H1 (cell line): ENCODE measurements around the gene ZFAND3. TPM values are rescaled to one million over a fixed set of nuclear protein-coding genes. Genes with fewer than 3 reads are reported as not detected.

Source experiments
- CTCF ChIA-PET: fragments of 300-600 bp; sonication (Branson Sonifier 250); formaldehyde crosslinking; loops from one replicate; lab custom pipeline; 2021; ENCODE audit not compliant: partially characterized antibody; lab: Charles Lee
- POLR2A ChIA-PET: fragments of 300-600 bp; sonication (Branson Sonifier 250); formaldehyde crosslinking; loops from one replicate; lab custom pipeline; 2021; ENCODE audit warnings: inconsistent platforms; ENCODE audit not compliant: partially characterized antibody; lab: Charles Lee
- DNase-seq, 2 experiments: peaks; one replicate each; pipeline versions ENCODE4 v3.0.0 to v3.0.0-alpha.2; 2010 to 2022; ENCODE audit warnings: low spot score in 2 of 2, low read depth in 1 of 2, mixed read lengths in 1 of 2
- FAIRE-seq: peaks from 2 replicates; lab custom pipeline; 2011; peaks lifted over from hg19 to GRCh38; lab: Jason Lieb, UNC
- H2AFZ ChIP-seq: 2 replicates; pipeline ENCODE4 v1.8.1; 2012; ENCODE audit warnings: low read length, inconsistent platforms
- H2AK5ac ChIP-seq: 2 replicates; pipeline ENCODE4 v1.6.1; 2013; ENCODE audit warnings: low read depth, low read length
- H2BK120ac ChIP-seq: replicated peaks from 2 replicates; pipeline ENCODE3; 2013; ENCODE audit warnings: low read depth, low read length, inconsistent platforms
- H2BK12ac ChIP-seq: 2 replicates; pipeline ENCODE4 v1.6.1; 2013; ENCODE audit warnings: low read depth, low read length
- H2BK15ac ChIP-seq: 2 replicates; pipeline ENCODE4 v1.6.1; 2013; ENCODE audit warnings: low read length
- H2BK20ac ChIP-seq: 2 replicates; pipeline ENCODE4 v1.6.1; 2013; ENCODE audit warnings: low read length
- H2BK5ac ChIP-seq: 2 replicates; pipeline ENCODE4 v1.6.1; 2013; ENCODE audit warnings: low read depth, low read length
- H3K14ac ChIP-seq: 2 replicates; pipeline ENCODE4 v1.6.1; 2013; ENCODE audit warnings: inconsistent platforms; ENCODE audit not compliant: insufficient read length
- H3K18ac ChIP-seq: 2 replicates; pipeline ENCODE4 v1.6.1; 2013; ENCODE audit warnings: low read length; ENCODE audit errors: extremely low read depth
- H3K23ac ChIP-seq: 2 replicates; pipeline ENCODE4 v1.6.1; 2013; ENCODE audit warnings: inconsistent platforms; ENCODE audit not compliant: insufficient read length
- H3K23me2 ChIP-seq: 2 replicates; pipeline ENCODE4 v1.6.1; 2013; ENCODE audit warnings: low read depth, low read length
- H3K27ac ChIP-seq: 2 replicates; pipeline ENCODE4 v1.6.1; 2011; ENCODE audit warnings: low read depth, low read length, inconsistent platforms
- H3K27me3 ChIP-seq, 4 experiments: replicated peaks in 1 of 4; 1 replicate in 1 of 4; 2 replicates in 3 of 4; pipeline versions ENCODE4 v1.6.1 to v1.8.1; 2011 to 2013; ENCODE audit warnings: low read length in 3 of 4, mild to moderate bottlenecking in 3 of 4, inconsistent platforms in 2 of 4, mixed read lengths in 2 of 4, moderate library complexity in 1 of 4; ENCODE audit not compliant: control insufficient read depth in 3 of 4, insufficient read depth in 3 of 4; ENCODE audit errors: extremely low read depth in 1 of 4
- H3K36me3 ChIP-seq, 4 experiments: 2 replicates each; pipeline versions ENCODE4 v1.6.1 to v1.8.1; 2011 to 2013; ENCODE audit warnings: mild to moderate bottlenecking in 4 of 4, low read length in 3 of 4, moderate library complexity in 2 of 4, control low read depth in 1 of 4, inconsistent platforms in 1 of 4; ENCODE audit not compliant: insufficient read depth in 4 of 4, control insufficient read depth in 2 of 4
- H3K4ac ChIP-seq: replicated peaks from 2 replicates; pipeline ENCODE3; 2013; ENCODE audit warnings: low read length, low read depth, mixed read lengths, inconsistent platforms; ENCODE audit not compliant: insufficient read length
- H3K4me1 ChIP-seq, 4 experiments: replicated peaks in 1 of 4; 1 replicate in 1 of 4; 2 replicates in 3 of 4; pipeline versions ENCODE4 v1.6.1 to v1.8.1; 2011 to 2013; ENCODE audit warnings: low read length in 3 of 4, inconsistent platforms in 2 of 4, mixed read lengths in 1 of 4; ENCODE audit not compliant: insufficient read depth in 4 of 4, control insufficient read depth in 3 of 4
- H3K4me2 ChIP-seq, 2 experiments: 2 replicates each; pipeline versions ENCODE4 v1.6.1 to v1.8.1; 2011 to 2013; ENCODE audit warnings: low read depth in 2 of 2, low read length in 2 of 2, control low read depth in 1 of 2, inconsistent platforms in 1 of 2, mild to moderate bottlenecking in 1 of 2; ENCODE audit not compliant: insufficient read depth in 1 of 2
- H3K4me3 ChIP-seq, 4 experiments: fragments of 200-600, 300-600 bp in 1 of 4; sonication (generic), shearing (Covaris generic), sonication (Bioruptor Twin) in 1 of 4; 2 replicates each; pipeline versions ENCODE4 v1.5.1 to v1.8.1; 2011 to 2016; ENCODE audit warnings: low read length in 4 of 4, low read depth in 3 of 4, control low read depth in 2 of 4, inconsistent platforms in 2 of 4, mild to moderate bottlenecking in 2 of 4, mixed read lengths in 1 of 4, moderate library complexity in 1 of 4; ENCODE audit not compliant: insufficient read depth in 2 of 4; ENCODE audit errors: extremely low read depth in 1 of 4
- H3K56ac ChIP-seq: replicated peaks from 2 replicates; pipeline ENCODE3; 2013; ENCODE audit warnings: low read depth, mild to moderate bottlenecking, mixed read lengths, low read length, inconsistent platforms; ENCODE audit not compliant: insufficient read length
- H3K79me1 ChIP-seq: 2 replicates; pipeline ENCODE4 v1.6.1; 2013; ENCODE audit warnings: low read depth, low read length, control low read depth
- H3K79me2 ChIP-seq, 2 experiments: 2 replicates each; pipeline versions ENCODE4 v1.6.1 to v1.8.1; 2012 to 2013; ENCODE audit warnings: low read length in 2 of 2, mild to moderate bottlenecking in 2 of 2, inconsistent platforms in 1 of 2; ENCODE audit not compliant: insufficient read depth in 2 of 2, control insufficient read depth in 1 of 2
- H3K9ac ChIP-seq, 4 experiments: replicated peaks in 1 of 4; 1 replicate in 1 of 4; 2 replicates in 3 of 4; pipeline versions ENCODE4 v1.6.1 to v1.8.1; 2011 to 2013; ENCODE audit warnings: low read depth in 3 of 4, low read length in 3 of 4, control low read depth in 2 of 4, mild to moderate bottlenecking in 2 of 4, moderate library complexity in 2 of 4, inconsistent platforms in 1 of 4; ENCODE audit errors: extremely low read depth in 1 of 4
- H3K9me3 ChIP-seq, 2 experiments: 2 replicates each; pipeline versions ENCODE4 v1.6.1 to v1.8.1; 2012 to 2013; ENCODE audit warnings: mild to moderate bottlenecking in 2 of 2, moderate library complexity in 2 of 2, control low read depth in 1 of 2, inconsistent platforms in 1 of 2, low read depth in 1 of 2, low read length in 1 of 2, mixed read lengths in 1 of 2; ENCODE audit not compliant: insufficient read depth in 2 of 2
- H4K20me1 ChIP-seq, 2 experiments: replicated peaks in 1 of 2; 2 replicates each; pipeline versions ENCODE3 to v1.8.1; 2011 to 2013; ENCODE audit warnings: inconsistent platforms in 2 of 2, low read length in 2 of 2, mild to moderate bottlenecking in 1 of 2; ENCODE audit not compliant: insufficient read depth in 2 of 2, control insufficient read depth in 1 of 2
- H4K5ac ChIP-seq: 2 replicates; pipeline ENCODE4 v1.6.1; 2013; ENCODE audit warnings: low read length, low read depth, mixed read lengths, inconsistent platforms; ENCODE audit not compliant: insufficient read length
- H4K8ac ChIP-seq: 2 replicates; pipeline ENCODE4 v1.8.0; 2013; ENCODE audit warnings: mild to moderate bottlenecking, moderate library complexity, low read length, inconsistent platforms; ENCODE audit not compliant: insufficient read depth; ENCODE audit errors: extremely low read depth
- H4K91ac ChIP-seq: replicated peaks from 2 replicates; pipeline ENCODE3; 2013; ENCODE audit warnings: low read length, mixed read lengths, inconsistent platforms; ENCODE audit not compliant: insufficient read length
- CREB1 ChIP-seq: IDR thresholded peaks from 2 replicates; pipeline ENCODE4 v1.6.1; 2012; ENCODE audit warnings: inconsistent platforms
- EZH2 ChIP-seq: fragments of 200-600 bp; sonication (generic); IDR thresholded peaks from 2 replicates; pipeline ENCODE4 v1.7.1; 2012; ENCODE audit warnings: low read depth, mild to moderate bottlenecking, moderate library complexity, low read length, inconsistent platforms; ENCODE audit not compliant: severe bottlenecking
- JUND ChIP-seq: IDR thresholded peaks from 2 replicates; pipeline ENCODE4 v1.6.1; 2011; ENCODE audit warnings: mild to moderate bottlenecking, improper control_type of control experiment, low read length
- KDM4A ChIP-seq: IDR thresholded peaks from one replicate; pipeline ENCODE4 v1.7.1; 2012; ENCODE audit warnings: low read depth, mild to moderate bottlenecking, moderate library complexity, low read length, inconsistent platforms; ENCODE audit not compliant: severe bottlenecking
- POLR2AphosphoS5 ChIP-seq: IDR thresholded peaks from 2 replicates; pipeline ENCODE4 v1.6.1; 2011; ENCODE audit warnings: low read depth, low read length
- RXRA ChIP-seq: IDR thresholded peaks from 2 replicates; pipeline ENCODE4 v1.6.1; 2011; ENCODE audit warnings: low read depth, mild to moderate bottlenecking, low read length, moderate library complexity; ENCODE audit not compliant: insufficient read depth
- SIRT6 ChIP-seq: IDR thresholded peaks from one replicate; pipeline ENCODE4 v1.7.1; 2012; ENCODE audit warnings: low read length, inconsistent platforms
- SP2 ChIP-seq: IDR thresholded peaks from 2 replicates; pipeline ENCODE4 v1.6.1; 2012; ENCODE audit warnings: mild to moderate bottlenecking, low read length, inconsistent platforms
- TAF1 ChIP-seq: IDR thresholded peaks from 2 replicates; pipeline ENCODE4 v1.6.1; 2011; ENCODE audit warnings: mild to moderate bottlenecking, low read depth, low read length
- WGBS, 2 experiments: shearing (Covaris generic) in 1 of 2; methylation state at CpG; one replicate each; pipeline versions ENCODE4 v1.1.6 to v1.1.7; 2013 to 2015; ENCODE audit warnings: low lambda C conversion rate in 2 of 2, mixed read lengths in 2 of 2, inconsistent platforms in 1 of 2, low coverage in 1 of 2, missing lambda C conversion rate in 1 of 2; ENCODE audit not compliant: insufficient replicate concordance in 2 of 2, insufficient coverage in 1 of 2, insufficient read length in 1 of 2; ENCODE audit errors: extremely low coverage in 1 of 2, missing lambda C conversion rate in 1 of 2; 5-methylcytosine and 5-hydroxymethylcytosine counted together
- polyA plus RNA-seq, 7 experiments: library from polyadenylated mRNA; depleted of rRNA in 3 of 7; stranded (reverse) in 5 of 7; unstranded in 2 of 7; fragments of >200 nt in 5 of 7; fragments of 200-250 nt in 2 of 7; gene quantifications; 1 replicate in 5 of 7; 2 replicates in 1 of 7; 4 replicates in 1 of 7; pipeline versions ENCODE4 v1.2.1 to v1.2.3, GENCODE V29; 2011 to 2013; ENCODE audit warnings: missing spikeins in 2 of 7, mixed read lengths in 2 of 7
- total RNA-seq: library from RNA; stranded (reverse); fragmentation: NEBNext Ultra II Directional; extraction: Animal tissue kit (Norgen Biotek cat#: 25700); gene quantifications from 2 replicates; pipeline ENCODE4 v1.2.1, GENCODE V29; 2021
- TF ChIP-seq, protein P1 (sequence below): IDR thresholded peaks from 2 replicates; pipeline ENCODE4 v1.6.1; 2012; ENCODE audit warnings: low read length, inconsistent platforms
- TF ChIP-seq, protein P2 (sequence below): IDR thresholded peaks from 2 replicates; pipeline ENCODE4 v1.6.1; 2012; ENCODE audit warnings: inconsistent platforms

The ZFAND3 gene
- total and polyA plus RNA-seq, 2 of the 8 experiments (the other 6 are each of a cell fraction or from before 2014, with no cell fraction given): 13.0 to 51.3 TPM

DNA sequence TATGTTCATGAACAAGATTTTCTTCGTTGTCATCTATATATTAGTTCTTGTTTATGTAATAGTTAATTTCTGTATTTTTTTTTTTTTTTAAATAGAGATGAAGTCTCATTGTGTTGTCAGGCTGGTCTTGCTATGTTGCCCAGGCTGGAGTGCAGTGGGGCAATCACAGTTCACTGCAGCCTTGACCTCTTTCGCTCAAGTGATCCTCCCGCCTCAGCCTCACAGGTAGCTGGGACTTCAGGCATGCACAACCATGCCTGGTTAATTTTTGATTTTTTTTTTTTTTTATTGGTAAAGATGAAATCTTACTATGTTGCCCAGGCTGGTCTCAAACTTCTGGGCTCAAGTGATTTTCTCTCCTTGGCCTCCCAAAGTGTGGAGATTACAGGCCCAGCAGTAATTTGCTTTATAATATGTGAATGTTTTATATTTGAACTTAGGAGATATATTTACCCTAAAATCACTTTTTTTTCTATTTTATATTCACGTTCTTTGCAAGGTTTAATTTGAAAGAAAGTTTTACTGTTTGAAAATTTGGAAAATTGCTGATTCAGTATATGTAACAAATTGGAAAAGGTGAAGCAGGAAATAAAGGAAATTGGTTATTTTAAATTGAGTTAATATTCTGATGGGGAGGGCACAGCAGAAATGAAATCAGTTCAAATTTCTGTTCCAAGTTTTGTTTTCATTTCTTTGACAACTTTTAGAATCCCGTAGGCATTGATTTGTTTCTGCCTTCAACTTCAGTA, 56.2 kb downstream of the ZFAND3 start:
- Histone ChIP-seq H3K4ac (no peak overlapping the region), H3K9ac (no peak overlapping the region), H3K79me2 (peaks cover 0 to 83% of the 10 kb centered on the region in 2 experiments; a peak in 3 of 4 replicates), H2BK15ac (no peak overlapping the region), H3K4me3 (no peak overlapping the region), H2AFZ (no peak overlapping the region), H4K8ac (no peak overlapping the region), H2BK120ac (no peak overlapping the region), H3K79me1 (peaks cover 6% of the 10 kb centered on the region; the same call in 1 of the 2 replicates), H3K4me1 (peaks cover 0 to 4% (median 0%) of the 10 kb centered on the region in 4 experiments; a peak in 1 of 7 replicates), H3K36me3 (no peaks in the 10 kb centered on the region), H3K23me2 (no peaks in the 10 kb centered on the region), H2BK5ac (no peak overlapping the region), H3K9me3 (no peaks in the 10 kb centered on the region), H2AK5ac (no peak overlapping the region), H3K56ac (no peak overlapping the region), H3K27ac (no peak overlapping the region), H3K4me2 (no peak overlapping the region), H4K91ac (no peak overlapping the region), H4K20me1 (peaks cover 3 to 10% of the 10 kb centered on the region in 2 experiments), H3K27me3 (no peaks in the 10 kb centered on the region), H3K23ac (no peak overlapping the region), H3K18ac (no peak overlapping the region), H2BK20ac (no peak overlapping the region), H2BK12ac (no peak overlapping the region), H3K14ac (no peak overlapping the region), H4K5ac (no peak overlapping the region)
- POLR2A ChIA-PET: no interaction called here
- no peak for FAIRE-seq
- CTCF ChIA-PET: no interaction called here
- 85% methylated on average over 5 of the region's 5 CpGs; no CpG with 5 or more reads in 1 of the 2 experiments for WGBS, 2 experiments
- no peak for DNase-seq
- TF ChIP-seq SIRT6: no peak
- TF ChIP-seq EZH2: no peak
- TF ChIP-seq CREB1: no peak
- TF ChIP-seq, protein P1, sequence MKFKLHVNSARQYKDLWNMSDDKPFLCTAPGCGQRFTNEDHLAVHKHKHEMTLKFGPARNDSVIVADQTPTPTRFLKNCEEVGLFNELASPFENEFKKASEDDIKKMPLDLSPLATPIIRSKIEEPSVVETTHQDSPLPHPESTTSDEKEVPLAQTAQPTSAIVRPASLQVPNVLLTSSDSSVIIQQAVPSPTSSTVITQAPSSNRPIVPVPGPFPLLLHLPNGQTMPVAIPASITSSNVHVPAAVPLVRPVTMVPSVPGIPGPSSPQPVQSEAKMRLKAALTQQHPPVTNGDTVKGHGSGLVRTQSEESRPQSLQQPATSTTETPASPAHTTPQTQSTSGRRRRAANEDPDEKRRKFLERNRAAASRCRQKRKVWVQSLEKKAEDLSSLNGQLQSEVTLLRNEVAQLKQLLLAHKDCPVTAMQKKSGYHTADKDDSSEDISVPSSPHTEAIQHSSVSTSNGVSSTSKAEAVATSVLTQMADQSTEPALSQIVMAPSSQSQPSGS: no peak
- TF ChIP-seq RXRA: no peak
- no peak for TF ChIP-seq JUND
- no peak for TF ChIP-seq TAF1
- TF ChIP-seq, protein P2, sequence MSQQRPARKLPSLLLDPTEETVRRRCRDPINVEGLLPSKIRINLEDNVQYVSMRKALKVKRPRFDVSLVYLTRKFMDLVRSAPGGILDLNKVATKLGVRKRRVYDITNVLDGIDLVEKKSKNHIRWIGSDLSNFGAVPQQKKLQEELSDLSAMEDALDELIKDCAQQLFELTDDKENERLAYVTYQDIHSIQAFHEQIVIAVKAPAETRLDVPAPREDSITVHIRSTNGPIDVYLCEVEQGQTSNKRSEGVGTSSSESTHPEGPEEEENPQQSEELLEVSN: no peak
- TF ChIP-seq POLR2AphosphoS5: no peak
- TF ChIP-seq KDM4A: no peak
- TF ChIP-seq SP2: no peak
